ENCODE results near the gene TRAPPC2L. TPM values are rescaled to one million over a fixed set of nuclear protein-coding genes. Genes with fewer than 3 reads are reported as not detected.
A peak's percentile ranks its signal among the peaks of the same experiment; 100 is the strongest.

TRAPPC2L gene
- total RNA-seq, 1 donor from 2014 or later = 48.3 TPM

DNA sequence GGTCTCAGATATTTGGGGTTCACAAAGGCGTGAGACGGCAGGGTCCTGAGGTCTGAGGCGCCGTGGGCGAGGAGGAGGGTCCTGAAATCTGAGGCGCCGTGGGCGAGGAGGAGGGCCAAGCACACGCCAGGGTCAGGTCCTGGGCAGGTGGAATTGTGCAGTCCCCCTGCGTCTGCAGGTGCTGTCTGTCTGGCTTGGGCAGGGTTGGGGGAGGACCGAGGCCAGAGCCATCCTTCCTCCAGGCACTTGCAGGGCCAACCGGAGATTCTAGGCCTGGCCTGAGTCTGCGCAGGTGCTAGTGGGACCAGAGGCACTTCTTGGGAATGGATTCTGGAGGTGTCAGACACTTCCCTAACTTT is 42.8 kb upstream of the TRAPPC2L start:
- DNase-seq (ENCODE audit: low read depth) = no peak

DNA sequence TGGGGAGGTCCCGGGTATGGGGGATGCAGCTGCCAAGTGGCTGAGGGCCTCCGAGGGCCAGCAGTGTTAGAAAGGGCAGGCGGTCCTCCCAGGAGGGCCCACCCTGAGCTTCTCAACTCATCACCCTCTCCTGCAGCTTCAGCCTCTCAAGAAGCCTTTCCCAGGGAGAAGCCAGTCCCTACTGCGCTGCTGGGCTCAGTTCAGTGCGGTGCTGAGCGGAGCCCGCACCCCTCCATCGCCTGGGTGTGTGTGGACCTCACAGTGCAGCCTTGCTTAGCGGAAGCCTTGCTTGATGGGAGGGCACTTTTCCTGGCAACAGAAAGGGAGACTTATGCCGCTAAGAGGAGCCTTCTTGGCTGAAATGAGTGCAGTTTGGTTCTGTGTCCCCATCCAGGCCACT is 41.7 kb upstream of the TRAPPC2L start:
- TF ChIP-seq, protein P1, sequence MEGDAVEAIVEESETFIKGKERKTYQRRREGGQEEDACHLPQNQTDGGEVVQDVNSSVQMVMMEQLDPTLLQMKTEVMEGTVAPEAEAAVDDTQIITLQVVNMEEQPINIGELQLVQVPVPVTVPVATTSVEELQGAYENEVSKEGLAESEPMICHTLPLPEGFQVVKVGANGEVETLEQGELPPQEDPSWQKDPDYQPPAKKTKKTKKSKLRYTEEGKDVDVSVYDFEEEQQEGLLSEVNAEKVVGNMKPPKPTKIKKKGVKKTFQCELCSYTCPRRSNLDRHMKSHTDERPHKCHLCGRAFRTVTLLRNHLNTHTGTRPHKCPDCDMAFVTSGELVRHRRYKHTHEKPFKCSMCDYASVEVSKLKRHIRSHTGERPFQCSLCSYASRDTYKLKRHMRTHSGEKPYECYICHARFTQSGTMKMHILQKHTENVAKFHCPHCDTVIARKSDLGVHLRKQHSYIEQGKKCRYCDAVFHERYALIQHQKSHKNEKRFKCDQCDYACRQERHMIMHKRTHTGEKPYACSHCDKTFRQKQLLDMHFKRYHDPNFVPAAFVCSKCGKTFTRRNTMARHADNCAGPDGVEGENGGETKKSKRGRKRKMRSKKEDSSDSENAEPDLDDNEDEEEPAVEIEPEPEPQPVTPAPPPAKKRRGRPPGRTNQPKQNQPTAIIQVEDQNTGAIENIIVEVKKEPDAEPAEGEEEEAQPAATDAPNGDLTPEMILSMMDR (conservative IDR thresholded peaks at IDR 0.05; ENCODE audit: low read depth, low read length) = no peak
- no peak for DNase-seq (ENCODE audit: low read depth)
- H3K4me3 ChIP-seq (ENCODE audit: low read depth, low read length) = no peak overlapping the region

More for the DNA sequence above, 42.8 kb upstream of the TRAPPC2L start:
- TF ChIP-seq, protein P1 (conservative IDR thresholded peaks at IDR 0.05; ENCODE audit: low read depth, low read length) = no peak
- H3K4me3 ChIP-seq (ENCODE audit: low read depth, low read length) = no peak overlapping the region

DNA sequence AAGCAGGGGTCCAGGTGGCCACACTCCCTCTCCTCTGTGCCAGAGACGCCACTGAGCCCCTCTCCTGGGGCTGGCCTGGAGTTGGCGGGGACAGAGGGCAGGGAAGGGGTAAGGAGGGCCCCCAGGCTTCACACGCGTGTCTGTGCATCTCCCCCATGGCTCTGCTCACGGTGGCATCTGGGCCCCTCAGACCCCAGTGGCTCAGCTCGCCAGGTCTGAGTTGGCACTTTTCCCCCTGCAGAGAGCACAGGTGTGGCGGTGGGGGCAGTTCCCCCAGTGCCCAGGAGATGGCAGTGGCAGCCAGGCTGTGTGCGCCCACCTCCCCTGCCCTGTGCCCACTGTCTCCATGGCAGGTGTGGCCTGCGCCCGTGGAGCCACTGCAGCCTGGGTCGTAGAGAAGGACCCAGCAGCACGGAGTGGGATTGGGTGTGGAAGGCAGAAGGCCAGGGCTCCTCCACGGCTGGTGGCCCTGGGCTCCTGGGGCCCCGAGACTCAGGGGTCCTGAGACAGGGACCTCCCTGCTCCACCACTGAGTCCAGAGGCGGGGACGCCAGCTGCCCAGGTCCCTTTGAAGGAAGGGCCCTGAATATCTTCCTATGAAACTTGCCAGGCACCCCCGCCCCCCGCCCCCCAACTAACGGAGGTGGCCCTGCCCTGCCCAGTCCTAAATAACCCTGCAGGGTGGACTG is 40.9 kb upstream of the TRAPPC2L start:
- no peak for DNase-seq (ENCODE audit: low read depth)
- TF ChIP-seq, protein P1 (conservative IDR thresholded peaks at IDR 0.05; ENCODE audit: low read depth, low read length) = peak; percentile 68
- no peak overlapping the region for H3K4me3 ChIP-seq (ENCODE audit: low read depth, low read length)

DNA sequence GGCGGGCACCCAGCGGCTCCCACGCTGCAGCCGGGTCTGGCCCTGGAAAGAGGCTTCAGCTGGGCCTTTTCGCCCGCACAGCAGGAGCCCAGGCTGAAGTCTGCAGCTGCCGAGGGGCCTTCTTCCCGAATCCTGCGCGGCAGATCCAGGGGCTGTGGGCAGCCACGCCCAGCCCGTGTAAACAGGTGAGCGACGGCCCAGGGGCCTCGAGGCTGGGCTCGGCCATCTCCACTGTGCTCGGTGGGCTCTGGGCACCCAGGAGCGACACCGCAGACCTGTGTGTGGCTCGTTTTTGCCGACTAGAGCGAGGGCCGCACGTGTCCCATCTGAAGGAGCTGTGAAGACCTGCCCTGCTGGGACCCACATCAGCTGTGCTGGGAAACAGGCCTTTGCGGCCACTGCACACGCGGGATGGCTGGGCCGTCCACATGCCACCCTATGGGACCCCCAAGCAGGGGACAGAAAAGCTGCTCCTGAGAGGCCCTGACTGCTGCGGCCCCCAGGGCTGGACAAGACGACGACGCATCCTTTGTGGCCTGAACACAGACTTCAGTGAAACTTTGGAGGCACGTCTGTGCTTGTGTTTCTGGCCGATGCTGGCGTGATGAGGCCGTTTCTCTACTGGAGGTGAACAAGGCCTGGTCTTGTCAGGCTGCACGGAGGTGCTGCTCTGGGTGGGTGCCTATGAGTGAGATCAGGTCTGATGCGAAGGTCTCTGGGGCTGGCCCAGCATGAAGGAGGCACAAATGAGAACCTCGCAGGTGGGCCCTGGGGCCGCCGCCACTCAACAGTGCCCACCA is 40.0 kb upstream of the TRAPPC2L start:
- DNase-seq (ENCODE audit: low read depth) = no peak
- H3K4me3 ChIP-seq (ENCODE audit: low read depth, low read length) = no peak overlapping the region
- TF ChIP-seq, protein P1 (conservative IDR thresholded peaks at IDR 0.05; ENCODE audit: low read depth, low read length) = no peak

DNA sequence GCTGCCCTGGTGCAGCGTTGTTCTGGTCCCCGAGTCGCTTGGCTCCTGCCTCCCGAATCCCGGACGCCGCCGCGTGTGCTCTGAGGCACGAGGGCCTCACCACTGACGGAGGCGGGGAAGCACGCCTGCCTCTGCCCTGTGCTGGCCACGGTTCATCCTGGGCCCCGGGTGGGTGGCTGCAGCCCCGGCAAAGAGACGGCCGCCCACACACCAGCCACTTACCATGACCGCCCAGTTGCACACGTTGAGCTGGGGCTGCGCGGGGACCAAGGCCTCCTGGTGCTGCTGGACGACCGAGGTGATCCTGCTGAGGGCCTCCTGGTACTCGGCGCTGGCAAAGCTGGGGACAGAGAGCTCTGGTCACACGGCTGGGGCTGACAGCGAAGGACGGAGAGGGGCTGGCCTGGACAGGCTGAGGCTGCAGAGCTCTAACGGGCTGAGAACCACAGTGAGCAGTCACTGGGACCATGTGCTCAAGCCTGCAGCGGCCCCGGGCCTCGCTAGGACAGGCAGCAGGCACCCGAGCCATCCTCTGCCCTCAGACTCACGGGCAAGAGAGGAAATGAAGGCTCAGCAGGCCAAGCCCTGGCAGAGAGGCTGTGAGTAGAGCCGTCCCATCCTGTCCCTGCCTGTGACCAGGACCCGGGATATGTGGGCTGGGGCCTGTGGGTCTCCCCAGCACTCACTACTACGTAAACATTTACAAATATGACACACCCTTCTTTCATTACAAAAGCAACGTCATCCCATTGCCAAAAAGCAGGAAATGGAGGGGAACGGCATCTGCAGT is 38.9 kb upstream of the TRAPPC2L start:
- DNase-seq (ENCODE audit: low read depth) = no peak
- TF ChIP-seq, protein P1 (conservative IDR thresholded peaks at IDR 0.05; ENCODE audit: low read depth, low read length) = no peak
- H3K4me3 ChIP-seq (ENCODE audit: low read depth, low read length) = no peak overlapping the region

DNA sequence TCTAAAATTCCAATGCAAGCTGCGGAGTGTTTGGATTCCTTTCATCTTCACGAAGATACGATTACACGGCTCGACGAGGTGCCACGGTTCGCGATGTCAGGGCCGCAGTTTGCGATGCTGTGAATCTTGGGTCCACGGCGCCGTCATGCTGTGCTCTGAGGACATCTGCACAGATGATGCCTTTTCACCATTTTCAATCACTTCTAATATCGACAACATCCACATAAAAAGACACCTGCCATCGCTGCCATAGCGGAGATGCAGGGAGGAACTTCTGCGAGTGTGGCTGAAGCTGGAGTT is 38.4 kb upstream of the TRAPPC2L start:
- no peak for DNase-seq (ENCODE audit: low read depth)
- no peak overlapping the region for H3K4me3 ChIP-seq (ENCODE audit: low read depth, low read length)
- TF ChIP-seq, protein P1 (conservative IDR thresholded peaks at IDR 0.05; ENCODE audit: low read depth, low read length) = no peak
